HEK293 (cell line): ENCODE data around the gene PANX2.

Experiments
- KLF1 ChIP-seq: fragments of 450-650 bp; formaldehyde crosslinking; IDR thresholded peaks from 2 replicates; pipeline ENCODE4 v1.5.1; 2016; ENCODE audit warnings: missing biosample characterization, missing genetic modification characterization
- TCF7L2 ChIP-seq: IDR thresholded peaks from 2 replicates; pipeline ENCODE4 v1.6.1; 2011; ENCODE audit warnings: low read depth, mild to moderate bottlenecking, inconsistent platforms, low read length, moderate library complexity, borderline replicate concordance
- ZBTB1 ChIP-seq: fragments of 450-650 bp; formaldehyde crosslinking; IDR thresholded peaks from 2 replicates; pipeline ENCODE4 v1.5.1; 2016; ENCODE audit warnings: missing biosample characterization, missing genetic modification characterization
- ZFHX2 ChIP-seq: fragments of 450-650 bp; formaldehyde crosslinking; conservative IDR thresholded peaks from 2 replicates; pipeline ENCODE4 v1.5.1; 2016; ENCODE audit warnings: missing biosample characterization, missing genetic modification characterization
- ZNF211 ChIP-seq: fragments of 450-650 bp; formaldehyde crosslinking; IDR thresholded peaks from 2 replicates; pipeline ENCODE4 v1.5.1; 2016; ENCODE audit warnings: low read depth, missing biosample characterization, missing genetic modification characterization
- ZNF274 ChIP-seq, 2 experiments: fragments of 200-500 bp in 1 of 2; fragments of 450-650 bp in 1 of 2; sonication (Bioruptor generic) in 1 of 2; formaldehyde crosslinking in 1 of 2; IDR thresholded peaks; 2 replicates each; pipeline versions ENCODE4 v1.5.1 to v1.6.1; 2014 to 2016; ENCODE audit warnings: borderline replicate concordance in 1 of 2, inconsistent platforms in 1 of 2, low read length in 1 of 2, missing biosample characterization in 1 of 2, missing genetic modification characterization in 1 of 2
- ZNF677 ChIP-seq: fragments of 450-650 bp; IDR thresholded peaks from 2 replicates; pipeline ENCODE4 v1.5.0; 2018; ENCODE audit warnings: missing biosample characterization, mild to moderate bottlenecking, missing genetic modification characterization, moderate library complexity
- ZNF701 ChIP-seq: fragments of 450-650 bp; formaldehyde crosslinking; IDR thresholded peaks from 2 replicates; pipeline ENCODE4 v1.5.1; 2016; ENCODE audit warnings: missing biosample characterization, missing genetic modification characterization
- ZNF777 ChIP-seq: fragments of 450-650 bp; formaldehyde crosslinking; IDR thresholded peaks from 2 replicates; pipeline ENCODE4 v1.5.1; 2017; ENCODE audit warnings: missing biosample characterization, missing genetic modification characterization, borderline replicate concordance
- TF ChIP-seq, protein P1 (sequence below): fragments of 450-650 bp; formaldehyde crosslinking; IDR thresholded peaks from 2 replicates; pipeline ENCODE4 v1.5.1; 2016; ENCODE audit warnings: missing biosample characterization, missing genetic modification characterization
- TF ChIP-seq, protein P2 (sequence below): fragments of 450-650 bp; formaldehyde crosslinking; IDR thresholded peaks from 2 replicates; pipeline ENCODE4 v1.5.1; 2016; ENCODE audit warnings: missing biosample characterization, missing genetic modification characterization
- TF ChIP-seq, protein P3 (sequence below): fragments of 450-650 bp; formaldehyde crosslinking; IDR thresholded peaks from 2 replicates; pipeline ENCODE4 v1.5.1; 2016; ENCODE audit warnings: missing biosample characterization, missing genetic modification characterization, low read depth

DNA sequence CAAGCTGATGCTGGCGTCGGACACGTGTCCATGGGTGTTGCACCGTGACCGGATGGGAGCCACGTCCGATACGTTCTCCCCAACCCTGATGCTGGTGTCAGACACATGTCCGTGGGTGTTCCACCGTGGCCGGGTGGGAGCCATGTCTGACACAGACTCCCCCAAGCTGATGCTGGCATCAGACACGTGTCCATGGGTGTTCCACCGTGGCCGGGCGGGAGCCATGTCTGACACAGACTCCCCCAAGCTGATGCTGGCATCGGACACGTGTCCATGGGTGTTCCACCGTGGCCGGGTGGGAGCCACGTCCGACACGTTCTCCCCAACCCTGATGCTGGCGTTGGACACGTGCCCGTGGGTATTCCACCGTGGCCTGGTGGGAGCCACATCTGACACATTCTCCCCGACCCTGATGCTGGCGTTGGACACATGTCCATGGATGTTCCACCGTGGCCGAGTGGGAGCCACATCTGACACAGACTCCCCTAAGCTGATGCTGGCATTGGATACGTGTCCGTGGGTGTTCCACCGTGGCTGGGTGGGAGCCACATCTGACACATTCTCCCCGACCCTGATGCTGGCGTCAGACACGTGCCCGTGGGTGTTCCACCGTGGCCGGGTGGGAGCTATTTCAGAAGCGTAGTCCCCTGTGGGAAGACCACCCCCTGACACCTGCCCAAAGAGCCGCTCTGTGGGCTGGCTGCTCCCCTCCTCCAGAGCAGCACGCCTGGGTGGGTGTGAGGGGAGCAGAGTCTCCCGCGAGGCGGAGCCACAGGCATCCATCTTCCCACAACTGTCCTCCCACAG, 50.3 kb downstream of the PANX2 start:
- peak; percentile 74 for TF ChIP-seq ZFHX2 (tag by site-specific recombination)
- TF ChIP-seq ZNF701 (tag by site-specific recombination), result no peak
- TF ChIP-seq, protein P1, sequence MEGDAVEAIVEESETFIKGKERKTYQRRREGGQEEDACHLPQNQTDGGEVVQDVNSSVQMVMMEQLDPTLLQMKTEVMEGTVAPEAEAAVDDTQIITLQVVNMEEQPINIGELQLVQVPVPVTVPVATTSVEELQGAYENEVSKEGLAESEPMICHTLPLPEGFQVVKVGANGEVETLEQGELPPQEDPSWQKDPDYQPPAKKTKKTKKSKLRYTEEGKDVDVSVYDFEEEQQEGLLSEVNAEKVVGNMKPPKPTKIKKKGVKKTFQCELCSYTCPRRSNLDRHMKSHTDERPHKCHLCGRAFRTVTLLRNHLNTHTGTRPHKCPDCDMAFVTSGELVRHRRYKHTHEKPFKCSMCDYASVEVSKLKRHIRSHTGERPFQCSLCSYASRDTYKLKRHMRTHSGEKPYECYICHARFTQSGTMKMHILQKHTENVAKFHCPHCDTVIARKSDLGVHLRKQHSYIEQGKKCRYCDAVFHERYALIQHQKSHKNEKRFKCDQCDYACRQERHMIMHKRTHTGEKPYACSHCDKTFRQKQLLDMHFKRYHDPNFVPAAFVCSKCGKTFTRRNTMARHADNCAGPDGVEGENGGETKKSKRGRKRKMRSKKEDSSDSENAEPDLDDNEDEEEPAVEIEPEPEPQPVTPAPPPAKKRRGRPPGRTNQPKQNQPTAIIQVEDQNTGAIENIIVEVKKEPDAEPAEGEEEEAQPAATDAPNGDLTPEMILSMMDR, result no peak
- TF ChIP-seq, protein P2, sequence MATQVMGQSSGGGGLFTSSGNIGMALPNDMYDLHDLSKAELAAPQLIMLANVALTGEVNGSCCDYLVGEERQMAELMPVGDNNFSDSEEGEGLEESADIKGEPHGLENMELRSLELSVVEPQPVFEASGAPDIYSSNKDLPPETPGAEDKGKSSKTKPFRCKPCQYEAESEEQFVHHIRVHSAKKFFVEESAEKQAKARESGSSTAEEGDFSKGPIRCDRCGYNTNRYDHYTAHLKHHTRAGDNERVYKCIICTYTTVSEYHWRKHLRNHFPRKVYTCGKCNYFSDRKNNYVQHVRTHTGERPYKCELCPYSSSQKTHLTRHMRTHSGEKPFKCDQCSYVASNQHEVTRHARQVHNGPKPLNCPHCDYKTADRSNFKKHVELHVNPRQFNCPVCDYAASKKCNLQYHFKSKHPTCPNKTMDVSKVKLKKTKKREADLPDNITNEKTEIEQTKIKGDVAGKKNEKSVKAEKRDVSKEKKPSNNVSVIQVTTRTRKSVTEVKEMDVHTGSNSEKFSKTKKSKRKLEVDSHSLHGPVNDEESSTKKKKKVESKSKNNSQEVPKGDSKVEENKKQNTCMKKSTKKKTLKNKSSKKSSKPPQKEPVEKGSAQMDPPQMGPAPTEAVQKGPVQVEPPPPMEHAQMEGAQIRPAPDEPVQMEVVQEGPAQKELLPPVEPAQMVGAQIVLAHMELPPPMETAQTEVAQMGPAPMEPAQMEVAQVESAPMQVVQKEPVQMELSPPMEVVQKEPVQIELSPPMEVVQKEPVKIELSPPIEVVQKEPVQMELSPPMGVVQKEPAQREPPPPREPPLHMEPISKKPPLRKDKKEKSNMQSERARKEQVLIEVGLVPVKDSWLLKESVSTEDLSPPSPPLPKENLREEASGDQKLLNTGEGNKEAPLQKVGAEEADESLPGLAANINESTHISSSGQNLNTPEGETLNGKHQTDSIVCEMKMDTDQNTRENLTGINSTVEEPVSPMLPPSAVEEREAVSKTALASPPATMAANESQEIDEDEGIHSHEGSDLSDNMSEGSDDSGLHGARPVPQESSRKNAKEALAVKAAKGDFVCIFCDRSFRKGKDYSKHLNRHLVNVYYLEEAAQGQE (tag by site-specific recombination), result no peak
- no peak for TF ChIP-seq ZNF211 (tag by site-specific recombination)
- TF ChIP-seq ZNF777 (tag by site-specific recombination), result no peak
- TF ChIP-seq ZBTB1, result no peak
- no peak for TF ChIP-seq TCF7L2
- no peak for TF ChIP-seq KLF1 (tag by site-specific recombination)
- no peak for TF ChIP-seq ZNF677 (tag by site-specific recombination)
- TF ChIP-seq, protein P3, sequence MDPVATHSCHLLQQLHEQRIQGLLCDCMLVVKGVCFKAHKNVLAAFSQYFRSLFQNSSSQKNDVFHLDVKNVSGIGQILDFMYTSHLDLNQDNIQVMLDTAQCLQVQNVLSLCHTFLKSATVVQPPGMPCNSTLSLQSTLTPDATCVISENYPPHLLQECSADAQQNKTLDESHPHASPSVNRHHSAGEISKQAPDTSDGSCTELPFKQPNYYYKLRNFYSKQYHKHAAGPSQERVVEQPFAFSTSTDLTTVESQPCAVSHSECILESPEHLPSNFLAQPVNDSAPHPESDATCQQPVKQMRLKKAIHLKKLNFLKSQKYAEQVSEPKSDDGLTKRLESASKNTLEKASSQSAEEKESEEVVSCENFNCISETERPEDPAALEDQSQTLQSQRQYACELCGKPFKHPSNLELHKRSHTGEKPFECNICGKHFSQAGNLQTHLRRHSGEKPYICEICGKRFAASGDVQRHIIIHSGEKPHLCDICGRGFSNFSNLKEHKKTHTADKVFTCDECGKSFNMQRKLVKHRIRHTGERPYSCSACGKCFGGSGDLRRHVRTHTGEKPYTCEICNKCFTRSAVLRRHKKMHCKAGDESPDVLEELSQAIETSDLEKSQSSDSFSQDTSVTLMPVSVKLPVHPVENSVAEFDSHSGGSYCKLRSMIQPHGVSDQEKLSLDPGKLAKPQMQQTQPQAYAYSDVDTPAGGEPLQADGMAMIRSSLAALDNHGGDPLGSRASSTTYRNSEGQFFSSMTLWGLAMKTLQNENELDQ (tag by site-specific recombination), result no peak
- no peak for TF ChIP-seq ZNF274 (IDR thresholded peaks at IDR 0.05; ENCODE audit: low read length)
- TF ChIP-seq ZNF274 (tag by site-specific recombination; IDR thresholded peaks at IDR 0.05; ENCODE audit: borderline replicate concordance), result no peak
